HepG2 (cell line): Measurements from ENCODE around the gene BTD. TPM values are rescaled to one million over a fixed set of nuclear protein-coding genes. Genes with fewer than 3 reads are reported as not detected.
"Not testable (repeated sequence)": the region's sequence is repeated elsewhere in the genome, so short reads cannot be mapped to it uniquely, and the experiment has no call there.

ENCODE experiments used
- ATAC-seq: fragments of 200-7000 bp; cut with Tn5 transposase; 3 replicates; pipeline ENCODE4 v1.9.1; 2020; ENCODE audit warnings: mild to moderate bottlenecking, moderate library complexity
- BruUV-seq: library from RNA; stranded (reverse); fragments of 400-500 nt; replicated peaks from 2 replicates; lab custom pipeline; 2021; lab: Mats Ljungman, UMichigan
- CTCF ChIA-PET: fragments of 300-600 bp; formaldehyde crosslinking; extraction: SDS; loops from one replicate; lab custom pipeline; 2021; ENCODE audit warnings: low total read pairs, inconsistent platforms, low intra/inter-chr PET ratio; lab: Yijun Ruan, JAX
- POLR2A ChIA-PET: fragments of 350-600 bp; sonication (Branson Sonifier 250); formaldehyde crosslinking; loops from one replicate; lab custom pipeline; 2020; ENCODE audit warnings: antibody characterized with exemption, inconsistent platforms; lab: Yijun Ruan, JAX
- DNase-seq: peaks from one replicate; pipeline ENCODE4 v3.0.0-alpha.2; 2015; ENCODE audit warnings: low spot score
- FAIRE-seq: peaks from 3 replicates; lab custom pipeline; 2011; peaks lifted over from hg19 to GRCh38; lab: Jason Lieb, UNC
- H2AFZ ChIP-seq: one replicate; pipeline ENCODE4 v1.6.1; 2011; ENCODE audit warnings: low read length, inconsistent platforms
- H3K27ac ChIP-seq: fragments of 300-600 bp; 3 replicates; pipeline ENCODE4 v1.8.0; 2011; ENCODE audit warnings: mixed run types, mild to moderate bottlenecking, mixed read lengths, low read length, inconsistent platforms; ENCODE audit not compliant: insufficient read depth; ENCODE audit errors: extremely low read length
- H3K27me3 ChIP-seq, 2 experiments: fragments of 200-600 bp in 1 of 2; 2 replicates in 1 of 2; 3 replicates in 1 of 2; pipeline versions ENCODE4 v1.6.0 to v1.8.0; 2011; ENCODE audit warnings: low read length in 2 of 2, mild to moderate bottlenecking in 2 of 2, moderate library complexity in 2 of 2, inconsistent platforms in 1 of 2; ENCODE audit not compliant: insufficient read depth in 2 of 2, control insufficient read depth in 1 of 2
- H3K36me3 ChIP-seq, 2 experiments: fragments of 200-600 bp in 1 of 2; replicated peaks in 1 of 2; 2 replicates in 1 of 2; 3 replicates in 1 of 2; pipeline versions ENCODE4 v1.5.1 to v1.8.0; 2011; ENCODE audit warnings: low read length in 2 of 2, inconsistent platforms in 1 of 2; ENCODE audit not compliant: insufficient read depth in 2 of 2, control insufficient read depth in 1 of 2
- H3K4me1 ChIP-seq: 2 replicates; pipeline ENCODE4 v1.5.1; 2012; ENCODE audit warnings: low read length, inconsistent platforms; ENCODE audit not compliant: insufficient read depth
- H3K4me2 ChIP-seq: 2 replicates; pipeline ENCODE4 v1.6.0; 2011; ENCODE audit warnings: low read depth, low read length, inconsistent platforms
- H3K4me3 ChIP-seq, 3 experiments: fragments of 200-600 bp in 1 of 3; sonication (generic), shearing (Covaris generic) in 1 of 3; replicated peaks in 1 of 3; 2 replicates each; pipeline ENCODE4 v1.5.1; 2011 to 2016; ENCODE audit warnings: low read length in 3 of 3, inconsistent platforms in 2 of 3, low read depth in 2 of 3, mild to moderate bottlenecking in 2 of 3, control low read depth in 1 of 3, mixed read lengths in 1 of 3; ENCODE audit not compliant: insufficient read depth in 1 of 3
- H3K79me2 ChIP-seq: one replicate; pipeline ENCODE4 v1.6.1; 2011; ENCODE audit warnings: low read length, inconsistent platforms; ENCODE audit not compliant: insufficient read depth
- H3K9ac ChIP-seq: 2 replicates; pipeline ENCODE4 v1.6.0; 2011; ENCODE audit warnings: mild to moderate bottlenecking, low read depth, low read length, inconsistent platforms; ENCODE audit not compliant: insufficient read depth
- H3K9me3 ChIP-seq: 2 replicates; pipeline ENCODE4 v1.5.1; 2012; ENCODE audit warnings: mild to moderate bottlenecking, low read length
- H4K20me1 ChIP-seq: 2 replicates; pipeline ENCODE4 v1.6.0; 2011; ENCODE audit warnings: inconsistent platforms, mild to moderate bottlenecking, low read length, moderate library complexity; ENCODE audit not compliant: insufficient read depth
- FOXK2 ChIP-seq: fragments of 450-650 bp; IDR thresholded peaks from 2 replicates; pipeline ENCODE4 v1.6.1; 2016
- HNF4A ChIP-seq: sonication (generic); formaldehyde crosslinking; IDR thresholded peaks from 2 replicates; pipeline ENCODE4 v1.4.0; 2020; ENCODE audit warnings: missing genetic modification reagents
- NR2C2 ChIP-seq: sonication (generic); formaldehyde crosslinking; IDR thresholded peaks from 2 replicates; pipeline ENCODE4 v1.4.0; 2020; ENCODE audit warnings: missing genetic modification reagents, mild to moderate bottlenecking, moderate library complexity, borderline replicate concordance
- NR2F1 ChIP-seq, 2 experiments: fragments of 450-650 bp in 1 of 2; formaldehyde crosslinking in 1 of 2; IDR thresholded peaks; 2 replicates each; pipeline versions ENCODE4 v1.5.0 to v1.6.1; 2016 to 2020; ENCODE audit warnings: mild to moderate bottlenecking in 1 of 2, missing compliant biosample characterization in 1 of 2, missing genetic modification reagents in 1 of 2, moderate library complexity in 1 of 2
- NR2F6 ChIP-seq, 2 experiments: IDR thresholded peaks; 2 replicates each; pipeline ENCODE4 v1.6.1; 2016; ENCODE audit warnings: antibody characterized with exemption in 1 of 2, mild to moderate bottlenecking in 1 of 2
- PAXIP1 ChIP-seq: sonication (generic); formaldehyde crosslinking; conservative IDR thresholded peaks from 2 replicates; pipeline ENCODE4 v1.4.0; 2020; ENCODE audit warnings: mild to moderate bottlenecking, missing genetic modification reagents, moderate library complexity
- POGZ ChIP-seq: sonication (generic); formaldehyde crosslinking; IDR thresholded peaks from 2 replicates; pipeline ENCODE4 v1.4.0; 2020; ENCODE audit warnings: mild to moderate bottlenecking, missing genetic modification reagents
- SETDB1 ChIP-seq: sonication (generic); formaldehyde crosslinking; IDR thresholded peaks from 2 replicates; pipeline ENCODE4 v1.5.1; 2020; ENCODE audit warnings: missing genetic modification reagents, mild to moderate bottlenecking, borderline replicate concordance
- SOX6 ChIP-seq, 2 experiments: fragments of 450-650 bp in 1 of 2; sonication (generic) in 1 of 2; formaldehyde crosslinking in 1 of 2; IDR thresholded peaks; 2 replicates each; pipeline versions ENCODE4 v1.4.0 to v1.6.1; 2017 to 2020; ENCODE audit warnings: antibody characterized with exemption in 1 of 2, mild to moderate bottlenecking in 1 of 2, missing genetic modification reagents in 1 of 2
- TCF7 ChIP-seq: sonication (generic); IDR thresholded peaks from 2 replicates; pipeline ENCODE4 v1.6.1; 2016; ENCODE audit warnings: antibody characterized with exemption, low read depth
- ZMYM2 ChIP-seq: sonication (generic); formaldehyde crosslinking; IDR thresholded peaks from 2 replicates; pipeline ENCODE4 v1.8.0; 2022; ENCODE audit warnings: mild to moderate bottlenecking, missing genetic modification reagents
- ZMYM4 ChIP-seq: sonication (generic); formaldehyde crosslinking; IDR thresholded peaks from 2 replicates; pipeline ENCODE4 v1.8.1; 2023; ENCODE audit warnings: mild to moderate bottlenecking, missing genetic modification reagents
- ZNF280D ChIP-seq: sonication (generic); formaldehyde crosslinking; IDR thresholded peaks from 2 replicates; pipeline ENCODE4 v1.5.1; 2020; ENCODE audit warnings: mild to moderate bottlenecking, missing genetic modification reagents
- WGBS: methylation state at CpG from one replicate; pipeline ENCODE4 v1.1.6; 2017; ENCODE audit warnings: low lambda C conversion rate; 5-methylcytosine and 5-hydroxymethylcytosine counted together
- in situ Hi-C: cut with HindIII; loops from 2 replicates; pipeline ENCODE4 v1.10.0; 2017; ENCODE audit warnings: low pct_unique_long_range_greater_than_20kb; ENCODE audit not compliant: extremely low pct_ligation_motif_present
- intact Hi-C: fragments of 100-400 bp; cut with micrococcal nuclease; formaldehyde crosslinking; loops from one replicate; pipeline ENCODE4 v1.10.0; 2022; ENCODE audit not compliant: unreplicated experiment
- polyA plus RNA-seq, 8 experiments: library from polyadenylated mRNA; depleted of rRNA in 3 of 8; stranded (reverse) in 7 of 8; unstranded in 1 of 8; fragments of >200 nt; fragmentation: Illumina TruSeq in 4 of 8; extraction: Trizol in 4 of 8; gene quantifications; 2 replicates each; pipeline versions ENCODE4 v1.2.1 to v1.2.3, GENCODE V29; 2011 to 2016; ENCODE audit warnings: low read depth in 4 of 8, missing spikeins in 1 of 8, mixed read lengths in 1 of 8; ENCODE audit not compliant: insufficient read depth in 1 of 8
- total RNA-seq, 5 experiments: library from RNA; depleted of rRNA; stranded (reverse); fragments of >200 nt; fragmentation: Illumina TruSeq; extraction: Trizol; gene quantifications; 2 replicates each; pipeline ENCODE4 v1.2.3, GENCODE V29; 2016; ENCODE audit warnings: low read depth in 1 of 5

Gene BTD
- total and polyA plus RNA-seq, 2 of the 13 experiments (the other 11 are each of a cell fraction or from before 2014, with no cell fraction given): 15.7 to 35.5 TPM

- peak overlapping the region; percentile 14 for H3K27ac ChIP-seq
- POLR2A ChIA-PET, FAIRE-seq: not testable (repeated sequence)
These were observed 18.3 kb downstream of the BTD start for GRCh38 chr3:15619659-15620464.

More at GRCh38 chr3:15619659-15620464, 18.3 kb downstream of the BTD start:
- H3K9ac ChIP-seq; H3K79me2 ChIP-seq; H4K20me1 ChIP-seq; in situ Hi-C loops; ATAC-seq; CTCF ChIA-PET; DNase-seq; H3K4me2 ChIP-seq; intact Hi-C loops; BruUV-seq; H3K27me3 ChIP-seq; H2AFZ ChIP-seq; H3K36me3 ChIP-seq; H3K4me3 ChIP-seq; TF ChIP-seq NR2F6 (CRISPR knock-in tag; IDR thresholded peaks at IDR 0.05); SOX6 (IDR thresholded peaks at IDR 0.05): not testable (repeated sequence)
- 0 out of 2 replicates have a peak, but pooled peaks have one; percentile 34 for TF ChIP-seq ZNF280D
- peak; percentile 63; the same call in 1 of the 2 replicates for TF ChIP-seq POGZ (CRISPR knock-in tag)
- 0 out of 2 replicates have a peak, but pooled peaks have one; percentile 38 for TF ChIP-seq NR2F6 (IDR thresholded peaks at IDR 0.05)
- TF ChIP-seq SOX6 (CRISPR knock-in tag; IDR thresholded peaks at IDR 0.05): peak; percentile 66
- peak; percentile 74 for TF ChIP-seq ZMYM2
- peak; percentile 45; the same call in 1 of the 2 replicates for TF ChIP-seq PAXIP1 (CRISPR knock-in tag)
- peak; percentile 64 for TF ChIP-seq ZMYM4 (CRISPR knock-in tag)
- TF ChIP-seq HNF4A: peak; percentile 74
- 0 out of 2 replicates have a peak, but pooled peaks have one; percentile 37 for TF ChIP-seq SETDB1 (CRISPR knock-in tag)
- TF ChIP-seq NR2C2 (CRISPR knock-in tag): peak; percentile 49
- TF ChIP-seq TCF7: peak; percentile 35; the same call in 1 of the 2 replicates
- peak; percentile 33; the same call in 1 of the 2 replicates for TF ChIP-seq FOXK2
- TF ChIP-seq NR2F1 (CRISPR knock-in tag; IDR thresholded peaks at IDR 0.05): peak in 1 of 2 experiments; percentile 50; a peak in 1 of 4 replicates
- Histone ChIP-seq H3K4me1 (peaks cover 14% of the 10 kb centered on the region), H3K9me3 (peaks cover 24% of the 10 kb centered on the region)
- WGBS: 87% methylated on average over 8 of the region's 8 CpGs
